Myocyte (in vitro differentiated cells): ENCODE measurements around the gene MRPL41. TPM values are rescaled to one million over a fixed set of nuclear protein-coding genes. Genes with fewer than 3 reads are reported as not detected.
A peak's percentile ranks its signal among the peaks of the same experiment; 100 is the strongest.
"Not testable (repeated sequence)": the region's sequence is repeated elsewhere in the genome, so short reads cannot be mapped to it uniquely, and the experiment has no call there.

Source experiments
- DNase-seq: peaks from one replicate; pipeline ENCODE4 v3.0.0-alpha.2; 2012; ENCODE audit warnings: low read depth
- total RNA-seq: library from RNA; depleted of rRNA; stranded (reverse); fragments of >200 nt; gene quantifications from 2 replicates; pipeline ENCODE4 v1.2.3, GENCODE V29; 2014

The MRPL41 gene
- total RNA-seq, 1 donor from 2014 or later = 64.9 TPM

- DNase-seq = no peak
Measured at GRCh38 chr9:137581361-137582285, 29.9 kb downstream of the MRPL41 start.

GRCh38 chr9:137582286-137582860 is 30.7 kb downstream of the MRPL41 start:
- DNase-seq = peak; percentile 55

GRCh38 chr9:137583347-137583746 is 31.7 kb downstream of the MRPL41 start:
- DNase-seq = no peak

GRCh38 chr9:137583957-137584356 is 32.3 kb downstream of the MRPL41 start:
- no peak for DNase-seq

DNA sequence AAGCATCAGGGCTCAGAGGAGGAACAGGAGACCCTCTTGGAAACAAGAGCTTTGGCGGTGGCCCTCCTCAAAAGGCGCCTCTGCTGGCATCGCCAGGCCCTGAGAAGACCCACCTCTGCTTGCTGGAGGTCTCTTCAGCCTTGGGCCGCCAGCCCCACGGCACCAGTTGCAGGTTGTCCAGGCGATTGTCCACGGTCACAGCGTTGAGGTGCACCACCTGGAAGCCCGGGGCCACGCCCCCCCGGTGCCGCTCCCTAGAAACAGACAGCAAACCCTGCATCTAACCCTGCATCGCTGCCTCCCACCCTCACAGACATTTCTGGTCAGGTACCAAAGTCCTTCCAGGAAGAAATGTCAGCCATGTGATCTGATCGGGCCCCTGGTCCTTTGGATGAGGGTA is 35.2 kb downstream of the MRPL41 start:
- no peak for DNase-seq

DNA sequence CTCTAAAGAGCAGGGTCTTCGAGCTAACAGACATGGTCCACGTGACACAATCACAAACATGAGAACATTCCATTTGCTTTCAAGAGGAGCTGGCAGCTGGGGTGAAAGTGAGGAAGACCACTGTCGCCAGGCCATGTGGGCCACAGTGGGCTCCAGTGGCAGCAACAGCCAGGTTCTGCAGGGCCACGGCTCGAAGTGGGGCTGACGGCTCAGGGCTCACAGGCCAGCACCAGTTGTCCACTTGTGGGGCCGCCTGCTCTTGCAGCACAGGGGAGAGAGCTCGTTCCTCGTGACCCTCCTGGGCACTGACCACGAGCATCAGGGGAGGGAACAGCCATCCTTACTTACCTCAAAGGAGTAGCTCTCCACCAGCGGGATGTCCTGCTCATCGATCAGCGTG is 36.6 kb downstream of the MRPL41 start:
- DNase-seq = no peak

DNA sequence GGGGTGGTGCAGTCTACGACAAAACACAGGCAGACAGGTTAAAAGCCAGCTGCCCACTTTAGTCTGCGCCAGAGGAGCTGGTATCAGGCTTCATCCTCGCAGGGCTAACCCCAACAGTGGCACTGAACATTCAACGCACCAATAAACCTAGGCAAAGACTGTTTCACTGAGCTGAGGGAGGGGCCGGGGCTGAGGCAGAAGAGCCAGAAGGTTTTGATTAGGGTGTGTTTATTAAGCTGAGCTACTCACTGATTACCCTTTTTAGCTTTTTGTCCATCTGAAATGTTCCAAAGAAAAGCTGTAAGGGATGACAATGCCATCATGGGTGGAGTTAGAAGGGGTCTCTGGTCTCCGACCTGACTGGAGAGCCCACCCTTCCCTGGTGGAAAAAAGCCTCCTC is 37.2 kb downstream of the MRPL41 start:
- no peak for DNase-seq

- peak; percentile 19 for DNase-seq
Measured at GRCh38 chr9:137589441-137590122, 37.9 kb downstream of the MRPL41 start.

DNA sequence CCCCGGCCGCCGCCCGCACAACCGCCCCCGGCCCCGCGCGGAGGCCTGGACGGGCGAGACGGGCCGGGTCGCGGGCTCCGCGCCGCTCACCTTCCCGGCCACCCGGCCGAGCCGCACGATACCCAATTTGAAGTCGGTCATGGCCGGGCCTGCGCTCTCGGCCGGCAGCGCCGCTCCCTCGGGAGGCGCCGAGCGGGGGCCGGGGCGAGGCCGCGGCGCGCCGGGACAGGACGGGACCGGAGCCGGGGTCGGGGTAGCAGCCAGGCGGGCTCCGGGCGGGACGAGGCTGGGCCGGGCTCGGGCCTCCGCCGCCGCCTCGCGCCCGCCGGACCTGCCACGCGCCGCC is 38.4 kb downstream of the MRPL41 start:
- no peak for DNase-seq

DNA sequence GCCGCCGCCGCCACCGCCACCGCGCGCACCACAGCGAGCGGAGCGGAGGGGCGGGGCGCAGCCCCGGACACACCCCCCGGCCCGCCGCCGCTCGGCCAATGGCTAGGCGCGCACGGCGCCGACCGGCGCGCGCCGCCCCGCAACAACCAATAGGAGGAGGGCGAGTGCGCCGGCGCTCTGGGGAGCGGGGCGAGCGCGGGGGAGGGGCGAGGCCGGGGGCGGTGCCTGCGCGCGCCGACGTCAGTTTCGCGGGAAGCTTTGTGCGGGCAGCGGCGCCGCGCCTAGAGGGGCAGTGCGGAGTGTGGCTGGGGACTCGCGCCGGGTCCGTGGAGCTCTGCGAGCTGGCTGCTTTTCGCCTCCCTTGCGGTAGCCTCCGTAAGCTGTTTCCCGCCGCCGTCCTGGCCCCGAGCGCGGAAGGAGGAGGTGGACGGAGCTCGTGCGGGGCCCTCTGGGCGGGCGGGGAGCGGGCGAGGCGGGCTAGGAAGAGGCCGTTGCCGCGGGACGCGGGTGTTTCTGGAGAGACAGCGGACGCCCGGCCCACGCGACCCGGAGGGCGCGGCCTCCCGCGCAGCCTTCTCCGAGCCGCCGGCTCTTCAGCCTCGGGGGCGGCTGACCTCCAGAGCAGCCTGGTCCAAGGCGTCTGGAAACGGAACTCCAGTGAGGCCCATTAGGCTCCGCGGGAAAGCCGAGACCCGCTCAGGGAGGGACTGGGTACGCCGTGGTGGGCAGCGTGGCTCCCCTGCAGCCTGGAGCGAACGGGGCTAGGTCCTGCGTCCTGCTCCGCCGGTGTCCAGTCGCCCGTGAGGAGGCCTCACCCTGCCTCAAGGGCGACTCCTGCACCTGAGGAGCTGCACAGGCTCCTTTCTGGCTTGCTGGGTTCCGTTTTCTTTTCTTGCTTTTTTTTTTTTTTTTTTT is 39.0 kb downstream of the MRPL41 start, which contains the start of gene ZMYND19:
ZMYND19 (minus strand) TSS at position 44 of the 915 bp plus-strand sequence. CDS start 249 bp downstream, outside the sequence.
- peak; percentile 87 for DNase-seq

- DNase-seq = no peak
Measured at GRCh38 chr9:137592767-137593166, 41.1 kb downstream of the MRPL41 start.

GRCh38 chr9:137593176-137593575 is 41.5 kb downstream of the MRPL41 start:
- DNase-seq = no peak

DNA sequence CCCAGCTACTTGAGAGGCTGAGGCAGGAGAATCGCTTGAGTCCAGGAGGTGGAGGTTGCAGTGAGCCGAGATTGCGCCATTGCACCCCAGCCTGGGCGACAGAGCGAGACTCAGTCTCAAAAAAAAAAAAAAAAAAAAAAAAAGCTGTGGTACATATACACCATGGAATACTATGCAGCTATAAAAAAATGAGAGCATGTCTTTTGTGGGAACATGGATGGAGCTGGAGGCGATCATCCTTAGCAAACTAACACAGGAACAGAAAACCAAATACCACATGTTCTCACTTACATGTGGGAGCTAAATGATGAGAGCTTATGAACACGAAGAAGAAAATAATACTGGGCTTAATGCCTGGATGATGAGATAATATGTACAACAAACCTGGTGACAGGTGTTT is 44.9 kb downstream of the MRPL41 start:
- not testable (repeated sequence) for DNase-seq

GRCh38 chr9:137598943-137599342 is 47.3 kb downstream of the MRPL41 start:
- DNase-seq = no peak

Other genes starting within 250 kb of the MRPL41 start
- 1.2 and 2.0 TPM in 2 replicates for gene NRARP, start 249.6 kb upstream of the MRPL41 start, total RNA-seq
- gene EXD3, start 128.7 kb upstream of the MRPL41 start, total RNA-seq = 12.5 and 15.3 TPM in 2 replicates
- gene NOXA1, start 128.5 kb upstream of the MRPL41 start, total RNA-seq = 1.2 and 3.1 TPM in 2 replicates
- 0.19 and 0.31 TPM in 2 replicates for gene ENTPD8, start 110.5 kb upstream of the MRPL41 start, total RNA-seq
- gene NSMF, start 92.5 kb upstream of the MRPL41 start, total RNA-seq = 53.9 and 69.9 TPM in 2 replicates
- gene PNPLA7, start 1.5 kb upstream of the MRPL41 start, total RNA-seq = 1.3 and 1.5 TPM in 2 replicates
- 30.6 and 38.9 TPM in 2 replicates for gene DPH7, start 27.0 kb downstream of the MRPL41 start, total RNA-seq
- gene ZMYND19, start 38.6 kb downstream of the MRPL41 start, total RNA-seq = 28.3 and 29.6 TPM in 2 replicates
- gene ARRDC1, start 53.8 kb downstream of the MRPL41 start, total RNA-seq = 20.3 and 39.5 TPM in 2 replicates
- gene EHMT1, start 67.1 kb downstream of the MRPL41 start, total RNA-seq = 27.3 and 40.4 TPM in 2 replicates